Measurements from ENCODE around the gene FNDC3A.

- TF ChIP-seq, protein P1, sequence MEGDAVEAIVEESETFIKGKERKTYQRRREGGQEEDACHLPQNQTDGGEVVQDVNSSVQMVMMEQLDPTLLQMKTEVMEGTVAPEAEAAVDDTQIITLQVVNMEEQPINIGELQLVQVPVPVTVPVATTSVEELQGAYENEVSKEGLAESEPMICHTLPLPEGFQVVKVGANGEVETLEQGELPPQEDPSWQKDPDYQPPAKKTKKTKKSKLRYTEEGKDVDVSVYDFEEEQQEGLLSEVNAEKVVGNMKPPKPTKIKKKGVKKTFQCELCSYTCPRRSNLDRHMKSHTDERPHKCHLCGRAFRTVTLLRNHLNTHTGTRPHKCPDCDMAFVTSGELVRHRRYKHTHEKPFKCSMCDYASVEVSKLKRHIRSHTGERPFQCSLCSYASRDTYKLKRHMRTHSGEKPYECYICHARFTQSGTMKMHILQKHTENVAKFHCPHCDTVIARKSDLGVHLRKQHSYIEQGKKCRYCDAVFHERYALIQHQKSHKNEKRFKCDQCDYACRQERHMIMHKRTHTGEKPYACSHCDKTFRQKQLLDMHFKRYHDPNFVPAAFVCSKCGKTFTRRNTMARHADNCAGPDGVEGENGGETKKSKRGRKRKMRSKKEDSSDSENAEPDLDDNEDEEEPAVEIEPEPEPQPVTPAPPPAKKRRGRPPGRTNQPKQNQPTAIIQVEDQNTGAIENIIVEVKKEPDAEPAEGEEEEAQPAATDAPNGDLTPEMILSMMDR (IDR thresholded peaks at IDR 0.05; ENCODE audit: borderline replicate concordance, extremely low read depth, low read length, poor library complexity, severe bottlenecking): no peak
- no peak for TF ChIP-seq EZH2 (IDR thresholded peaks at IDR 0.05; ENCODE audit: borderline replicate concordance, low read depth, low read length, severe bottlenecking)
Measured at GRCh38 chr13:48930918-48931317, 44.8 kb upstream of the FNDC3A start.
